HG03060 (cell line): ENCODE data around the gene CDHR4.

Experiments
- ATAC-seq: cut with Tn5 transposase; IDR thresholded peaks from one replicate; pipeline ENCODE4 v1.9.1; 2021; ENCODE audit warnings: low read depth, moderate number of reproducible peaks; ENCODE audit not compliant: unreplicated experiment

CDHR4 gene

GRCh38 chr3:49747792-49748480 lies 51.7 kb downstream of the CDHR4 start:
- no peak for ATAC-seq

- no peak for ATAC-seq
These were observed 53.7 kb downstream of the CDHR4 start for GRCh38 chr3:49745986-49746385.
